ENCODE measurements around the gene CCDC179.

Gene CCDC179

GRCh38 chr11:22807855-22808570 is 52.3 kb downstream of the CCDC179 start:
- no peak for DNase-seq
- H3K36me3 ChIP-seq: no peaks in the 10 kb centered on the region
- TF ChIP-seq CTCF (IDR thresholded peaks at IDR 0.05; ENCODE audit: low read depth, low read length): no peak
- H3K4me3 ChIP-seq (ENCODE audit: low read depth, low read length): no peak overlapping the region
- H3K27ac ChIP-seq: no peak overlapping the region
- H3K27me3 ChIP-seq (ENCODE audit: insufficient read depth, low read depth, severe bottlenecking): no peaks in the 10 kb centered on the region
- no peaks in the 10 kb centered on the region for H3K9me3 ChIP-seq (ENCODE audit: severe bottlenecking)

GRCh38 chr11:22807391-22807790 is 52.9 kb downstream of the CCDC179 start:
- DNase-seq: no peak
- no peak for TF ChIP-seq CTCF (IDR thresholded peaks at IDR 0.05; ENCODE audit: low read depth, low read length)
- Histone ChIP-seq H3K36me3 (no peaks in the 10 kb centered on the region), H3K4me3 (ENCODE audit: low read depth, low read length) (no peak overlapping the region), H3K27me3 (ENCODE audit: insufficient read depth, low read depth, severe bottlenecking) (no peaks in the 10 kb centered on the region), H3K9me3 (ENCODE audit: severe bottlenecking) (no peaks in the 10 kb centered on the region), H3K27ac (no peak overlapping the region)

- H3K4me3 ChIP-seq (ENCODE audit: low read depth, low read length): no peak overlapping the region
- no peaks in the 10 kb centered on the region for H3K9me3 ChIP-seq (ENCODE audit: severe bottlenecking)
- H3K27me3 ChIP-seq (ENCODE audit: insufficient read depth, low read depth, severe bottlenecking): no peaks in the 10 kb centered on the region
- no peak overlapping the region for H3K27ac ChIP-seq
- no peak for DNase-seq
- H3K36me3 ChIP-seq: no peaks in the 10 kb centered on the region
- no peak for TF ChIP-seq CTCF (IDR thresholded peaks at IDR 0.05; ENCODE audit: low read depth, low read length)
Observed at GRCh38 chr11:22802861-22803260, 57.4 kb downstream of the CCDC179 start.

GRCh38 chr11:22800482-22800881 is 59.8 kb downstream of the CCDC179 start:
- Histone ChIP-seq H3K9me3 (ENCODE audit: severe bottlenecking) (no peaks in the 10 kb centered on the region), H3K36me3 (no peaks in the 10 kb centered on the region), H3K4me3 (ENCODE audit: low read depth, low read length) (no peak overlapping the region), H3K27me3 (ENCODE audit: insufficient read depth, low read depth, severe bottlenecking) (no peaks in the 10 kb centered on the region), H3K27ac (no peak overlapping the region)
- DNase-seq: no peak
- TF ChIP-seq CTCF (IDR thresholded peaks at IDR 0.05; ENCODE audit: low read depth, low read length): no peak

GRCh38 chr11:22798901-22799300 is 61.4 kb downstream of the CCDC179 start:
- no peak overlapping the region for H3K27ac ChIP-seq
- no peaks in the 10 kb centered on the region for H3K9me3 ChIP-seq (ENCODE audit: severe bottlenecking)
- no peak for DNase-seq
- H3K4me3 ChIP-seq (ENCODE audit: low read depth, low read length): no peak overlapping the region
- TF ChIP-seq CTCF (IDR thresholded peaks at IDR 0.05; ENCODE audit: low read depth, low read length): no peak
- no peaks in the 10 kb centered on the region for H3K36me3 ChIP-seq
- no peaks in the 10 kb centered on the region for H3K27me3 ChIP-seq (ENCODE audit: insufficient read depth, low read depth, severe bottlenecking)

- Histone ChIP-seq H3K27ac (no peak overlapping the region), H3K9me3 (ENCODE audit: severe bottlenecking) (no peaks in the 10 kb centered on the region), H3K4me3 (ENCODE audit: low read depth, low read length) (no peak overlapping the region), H3K36me3 (no peaks in the 10 kb centered on the region), H3K27me3 (ENCODE audit: insufficient read depth, low read depth, severe bottlenecking) (no peaks in the 10 kb centered on the region)
- no peak for DNase-seq
- no peak for TF ChIP-seq CTCF (IDR thresholded peaks at IDR 0.05; ENCODE audit: low read depth, low read length)
Observed at GRCh38 chr11:22797047-22797446, 63.2 kb downstream of the CCDC179 start.
